GM12878 (cell line): ENCODE data around the gene TTLL11.
A peak's percentile ranks its signal among the peaks of the same experiment; 100 is the strongest.

ENCODE experiments used
- BACH1 ChIP-seq: fragments of 450-650 bp; IDR thresholded peaks from 2 replicates; pipeline ENCODE4 v1.6.1; 2017; ENCODE audit warnings: mild to moderate bottlenecking, borderline replicate concordance
- CREM ChIP-seq: IDR thresholded peaks from 2 replicates; pipeline ENCODE4 v1.6.1; 2014; ENCODE audit warnings: antibody characterized with exemption, low read depth
- E2F4 ChIP-seq: IDR thresholded peaks from 2 replicates; pipeline ENCODE4 v1.6.1; 2012; ENCODE audit warnings: low read depth, low read length, improper control_type of control experiment
- EP300 ChIP-seq, 2 experiments: fragments of 150-350 bp in 1 of 2; IDR thresholded peaks; 2 replicates each; pipeline ENCODE4 v1.6.1; 2011 to 2012; ENCODE audit warnings: low read depth in 2 of 2, low read length in 2 of 2, borderline replicate concordance in 1 of 2, improper control_type of control experiment in 1 of 2, inconsistent platforms in 1 of 2; ENCODE audit not compliant: control insufficient read depth in 1 of 2
- ESRRA ChIP-seq: IDR thresholded peaks from 2 replicates; pipeline ENCODE4 v1.6.1; 2012; ENCODE audit warnings: mild to moderate bottlenecking, low read length, improper control_type of control experiment
- EZH2 ChIP-seq: IDR thresholded peaks from 2 replicates; pipeline ENCODE4 v1.6.1; 2012; ENCODE audit warnings: low read depth, mild to moderate bottlenecking, control low read depth, inconsistent platforms, low read length, borderline replicate concordance; ENCODE audit not compliant: control insufficient read depth
- HCFC1 ChIP-seq: fragments of 150-350 bp; IDR thresholded peaks from 2 replicates; pipeline ENCODE4 v1.6.1; 2014; ENCODE audit warnings: low read length
- MEF2A ChIP-seq: IDR thresholded peaks from 2 replicates; pipeline ENCODE4 v1.6.1; 2011; ENCODE audit warnings: low read depth, mild to moderate bottlenecking, low read length, moderate library complexity; ENCODE audit not compliant: insufficient read depth
- POLR2A ChIP-seq: IDR thresholded peaks from 2 replicates; pipeline ENCODE4 v1.6.1; 2011; ENCODE audit warnings: low read depth, mild to moderate bottlenecking, low read length
- POLR2AphosphoS5 ChIP-seq: IDR thresholded peaks from 2 replicates; pipeline ENCODE4 v1.6.1; 2011; ENCODE audit warnings: mild to moderate bottlenecking, low read length, inconsistent platforms
- SP1 ChIP-seq: IDR thresholded peaks from one replicate; pipeline ENCODE4 v1.6.1; 2011; ENCODE audit warnings: low read depth, low read length
- ZNF622 ChIP-seq: fragments of 450-650 bp; IDR thresholded peaks from 2 replicates; pipeline ENCODE4 v1.6.1; 2017; ENCODE audit warnings: mild to moderate bottlenecking, inconsistent platforms
- TF ChIP-seq, protein P1 (sequence below), 3 experiments: IDR thresholded peaks in 2 of 3; conservative IDR thresholded peaks in 1 of 3; 2 replicates each; pipeline ENCODE4 v1.5.1; 2011; ENCODE audit warnings: low read depth in 3 of 3, low read length in 3 of 3, mild to moderate bottlenecking in 3 of 3, control low read depth in 2 of 3, moderate library complexity in 2 of 3, inconsistent platforms in 1 of 3, mixed read lengths in 1 of 3; ENCODE audit not compliant: control insufficient read depth in 2 of 3, insufficient read depth in 1 of 3; ENCODE audit errors: extremely low read depth in 1 of 3
- TF ChIP-seq, protein P2 (sequence below): IDR thresholded peaks from 2 replicates; pipeline ENCODE4 v1.6.1; 2012; ENCODE audit warnings: low read length, inconsistent platforms

- TF ChIP-seq EP300 (IDR thresholded peaks at IDR 0.05; ENCODE audit: borderline replicate concordance in 1 of 2, control insufficient read depth in 1 of 2, low read depth in 2 of 2, low read length in 2 of 2), result no peak
- TF ChIP-seq CREM, result no peak
- no peak for TF ChIP-seq POLR2AphosphoS5
- no peak for TF ChIP-seq POLR2A
- no peak for TF ChIP-seq ZNF622
- no peak for TF ChIP-seq HCFC1
- TF ChIP-seq, protein P1, sequence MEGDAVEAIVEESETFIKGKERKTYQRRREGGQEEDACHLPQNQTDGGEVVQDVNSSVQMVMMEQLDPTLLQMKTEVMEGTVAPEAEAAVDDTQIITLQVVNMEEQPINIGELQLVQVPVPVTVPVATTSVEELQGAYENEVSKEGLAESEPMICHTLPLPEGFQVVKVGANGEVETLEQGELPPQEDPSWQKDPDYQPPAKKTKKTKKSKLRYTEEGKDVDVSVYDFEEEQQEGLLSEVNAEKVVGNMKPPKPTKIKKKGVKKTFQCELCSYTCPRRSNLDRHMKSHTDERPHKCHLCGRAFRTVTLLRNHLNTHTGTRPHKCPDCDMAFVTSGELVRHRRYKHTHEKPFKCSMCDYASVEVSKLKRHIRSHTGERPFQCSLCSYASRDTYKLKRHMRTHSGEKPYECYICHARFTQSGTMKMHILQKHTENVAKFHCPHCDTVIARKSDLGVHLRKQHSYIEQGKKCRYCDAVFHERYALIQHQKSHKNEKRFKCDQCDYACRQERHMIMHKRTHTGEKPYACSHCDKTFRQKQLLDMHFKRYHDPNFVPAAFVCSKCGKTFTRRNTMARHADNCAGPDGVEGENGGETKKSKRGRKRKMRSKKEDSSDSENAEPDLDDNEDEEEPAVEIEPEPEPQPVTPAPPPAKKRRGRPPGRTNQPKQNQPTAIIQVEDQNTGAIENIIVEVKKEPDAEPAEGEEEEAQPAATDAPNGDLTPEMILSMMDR (IDR thresholded peaks at IDR 0.05 in 2 of 3, conservative IDR thresholded peaks at IDR 0.05 in 1 of 3; ENCODE audit: control insufficient read depth in 2 of 3, extremely low read depth in 1 of 3, insufficient read depth in 1 of 3, low read depth in 3 of 3, low read length in 3 of 3), result peak in 1 of 3 experiments; percentile 11; a peak in 1 of 6 replicates
- TF ChIP-seq ESRRA, result no peak
- TF ChIP-seq, protein P2, sequence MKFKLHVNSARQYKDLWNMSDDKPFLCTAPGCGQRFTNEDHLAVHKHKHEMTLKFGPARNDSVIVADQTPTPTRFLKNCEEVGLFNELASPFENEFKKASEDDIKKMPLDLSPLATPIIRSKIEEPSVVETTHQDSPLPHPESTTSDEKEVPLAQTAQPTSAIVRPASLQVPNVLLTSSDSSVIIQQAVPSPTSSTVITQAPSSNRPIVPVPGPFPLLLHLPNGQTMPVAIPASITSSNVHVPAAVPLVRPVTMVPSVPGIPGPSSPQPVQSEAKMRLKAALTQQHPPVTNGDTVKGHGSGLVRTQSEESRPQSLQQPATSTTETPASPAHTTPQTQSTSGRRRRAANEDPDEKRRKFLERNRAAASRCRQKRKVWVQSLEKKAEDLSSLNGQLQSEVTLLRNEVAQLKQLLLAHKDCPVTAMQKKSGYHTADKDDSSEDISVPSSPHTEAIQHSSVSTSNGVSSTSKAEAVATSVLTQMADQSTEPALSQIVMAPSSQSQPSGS, result no peak
- no peak for TF ChIP-seq BACH1
- TF ChIP-seq SP1, result no peak
- no peak for TF ChIP-seq EZH2
- no peak for TF ChIP-seq MEF2A
- TF ChIP-seq E2F4, result no peak
These were observed 268.5 kb downstream of the TTLL11 start for GRCh38 chr9:121824651-121825030.
